Measurements from ENCODE around the gene DYNLT4.
"Not testable (repeated sequence)": the region's sequence is repeated elsewhere in the genome, so short reads cannot be mapped to it uniquely, and the experiment has no call there.

DYNLT4 gene

GRCh38 chr1:44788120-44788860 is 18.9 kb downstream of the DYNLT4 start, which contains the start of gene BEST4:
Gene BEST4 (minus strand): TSS chr1:44788170. CDS start chr1:44787705, 465 bp downstream.
- no peak for DNase-seq (ENCODE audit: low read depth in 2 of 2)

GRCh38 chr1:44787506-44787905 is 19.6 kb downstream of the DYNLT4 start:
- DNase-seq (ENCODE audit: low read depth in 2 of 2) = no peak

- no peak for DNase-seq (ENCODE audit: low read depth in 2 of 2)
Measured at GRCh38 chr1:44786841-44787426, 20.2 kb downstream of the DYNLT4 start.

GRCh38 chr1:44786138-44786840 is 20.9 kb downstream of the DYNLT4 start:
- DNase-seq (ENCODE audit: low read depth in 2 of 2) = peak in 1 of 2 donors; percentile 61

GRCh38 chr1:44785501-44786137 is 21.5 kb downstream of the DYNLT4 start:
- no peak for DNase-seq (ENCODE audit: low read depth in 2 of 2)

- DNase-seq (ENCODE audit: low read depth in 2 of 2) = no peak
Measured at GRCh38 chr1:44785029-44785380, 22.1 kb downstream of the DYNLT4 start.

GRCh38 chr1:44784094-44785028 is 22.8 kb downstream of the DYNLT4 start:
- no peak for DNase-seq (ENCODE audit: low read depth in 2 of 2)

- no peak for DNase-seq (ENCODE audit: low read depth in 2 of 2)
Measured at GRCh38 chr1:44783697-44784093, 23.5 kb downstream of the DYNLT4 start.

- DNase-seq (ENCODE audit: low read depth in 2 of 2) = no peak
Measured at GRCh38 chr1:44780583-44781121, 26.5 kb downstream of the DYNLT4 start.

- no peak for DNase-seq (ENCODE audit: low read depth in 2 of 2)
Measured at GRCh38 chr1:44778705-44779576, 28.2 kb downstream of the DYNLT4 start.

GRCh38 chr1:44777969-44778635 is 29.0 kb downstream of the DYNLT4 start:
- DNase-seq (ENCODE audit: low read depth in 2 of 2) = no peak

- no peak for DNase-seq (ENCODE audit: low read depth in 2 of 2)
Measured at GRCh38 chr1:44777547-44777946, 29.6 kb downstream of the DYNLT4 start.

- no peak for DNase-seq (ENCODE audit: low read depth in 2 of 2)
Measured at GRCh38 chr1:44776730-44777068, 30.5 kb downstream of the DYNLT4 start.

GRCh38 chr1:44775930-44776729 is 31.0 kb downstream of the DYNLT4 start:
- no peak for DNase-seq (ENCODE audit: low read depth in 2 of 2)

- peak; percentile 72 to 78 for DNase-seq (ENCODE audit: low read depth in 2 of 2)
Measured at GRCh38 chr1:44775078-44775929, 31.8 kb downstream of the DYNLT4 start, which contains the start of gene RPS8. Gene RPS8 (plus strand): TSS chr1:44775540. CDS start chr1:44775597, 57 bp downstream.

GRCh38 chr1:44766421-44766820 is 40.7 kb downstream of the DYNLT4 start:
- not testable (repeated sequence) for DNase-seq (ENCODE audit: low read depth in 2 of 2)

GRCh38 chr1:44760876-44761275 is 46.3 kb downstream of the DYNLT4 start:
- DNase-seq (ENCODE audit: low read depth in 2 of 2) = no peak

- no peak for DNase-seq (ENCODE audit: low read depth in 2 of 2)
Measured at GRCh38 chr1:44759077-44759476, 48.1 kb downstream of the DYNLT4 start.
